Measurements from ENCODE around the gene MTIF3. TPM values are rescaled to one million over a fixed set of nuclear protein-coding genes. Genes with fewer than 3 reads are reported as not detected.

Gene MTIF3
- total RNA-seq, 2 experiments from 2014 or later: 45.7 to 67.6 TPM

DNA sequence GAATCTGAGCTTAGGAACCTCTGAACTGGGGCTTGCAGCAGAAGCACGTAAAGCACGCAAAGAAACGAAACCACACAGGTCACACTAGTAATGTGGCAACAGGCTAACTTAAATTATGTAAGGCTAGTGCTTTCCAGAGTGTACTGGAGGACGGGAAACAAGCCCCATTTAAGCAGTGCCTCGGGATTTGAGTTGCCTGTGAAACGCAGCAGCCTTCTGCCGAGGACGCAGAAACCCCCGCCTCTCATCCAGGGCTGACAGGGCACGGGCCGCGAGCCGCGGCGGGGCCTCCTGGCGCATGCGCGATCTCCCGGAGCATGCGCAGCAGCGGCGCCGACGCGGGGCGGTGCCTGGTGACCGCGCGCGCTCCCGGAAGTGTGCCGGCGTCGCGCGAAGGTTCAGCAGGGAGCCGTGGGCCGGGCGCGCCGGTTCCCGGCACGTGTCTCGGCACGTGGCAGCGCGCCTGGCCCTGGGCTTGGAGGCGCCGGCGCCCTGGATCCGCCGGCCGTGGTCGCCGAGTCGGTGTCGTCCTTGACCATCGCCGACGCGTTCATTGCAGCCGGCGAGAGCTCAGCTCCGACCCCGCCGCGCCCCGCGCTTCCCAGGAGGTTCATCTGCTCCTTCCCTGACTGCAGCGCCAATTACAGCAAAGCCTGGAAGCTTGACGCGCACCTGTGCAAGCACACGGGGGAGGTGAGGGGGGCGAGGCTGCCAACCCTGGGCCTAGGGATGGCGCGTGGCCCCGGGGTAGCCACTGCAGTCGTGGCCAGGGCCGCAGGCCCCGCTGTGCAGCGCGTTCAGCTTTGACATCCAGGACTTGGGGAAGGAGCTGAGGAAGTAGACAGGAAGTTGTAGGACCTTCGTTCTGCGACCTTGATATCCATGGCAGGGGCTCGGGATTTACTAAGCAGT is 25.9 kb downstream of the MTIF3 start, which contains the start of gene GTF3A:
TSS of gene GTF3A (plus strand) at position 374 of the 912 bp plus-strand sequence.
- Mint-ChIP-seq H3K4me3 (peak within 1 kb of the TSS; percentile 87), H3K36me3 (ENCODE audit: low read depth) (peaks cover 37% of the 10 kb centered on the region), H3K27ac (peak within 1 kb of the TSS; percentile 97), H3K4me1 (peaks cover 53% of the 10 kb centered on the region), H3K27me3 (no peaks in the 10 kb centered on the region), H3K9me3 (no peaks in the 10 kb centered on the region)
- DNase-seq: peak; percentile 85
- ChIA-PET CTCF (interaction anchor here (0.7 to 1.7 kb wide), 5 partner anchors 8 to 439 kb away, joined by 3 to 6 read pairs (median 3); no protein-coding TSS in a partner anchor), POLR2A (interaction anchor here (0.7 kb wide), 1 partner anchor 66 kb away, joined by 3 read pairs; no protein-coding TSS in a partner anchor)

GRCh38 chr13:27423333-27423732 is 27.0 kb downstream of the MTIF3 start:
- Mint-ChIP-seq H3K27me3 (no peaks in the 10 kb centered on the region), H3K27ac (peak overlapping the region; percentile 88), H3K36me3 (ENCODE audit: low read depth) (peaks cover 27% of the 10 kb centered on the region), H3K4me3 (no peak overlapping the region), H3K4me1 (peaks cover 45% of the 10 kb centered on the region), H3K9me3 (no peaks in the 10 kb centered on the region)
- DNase-seq: no peak
- ChIA-PET CTCF (no interaction called here), POLR2A (no interaction called here)

- CTCF ChIA-PET: interaction anchor here (0.6 to 1.5 kb wide), 2 partner anchors 10 to 32 kb away, joined by 5 read pairs; no protein-coding TSS in a partner anchor
- no peaks in the 10 kb centered on the region for H3K27me3 Mint-ChIP-seq
- no peak overlapping the region for H3K27ac Mint-ChIP-seq
- POLR2A ChIA-PET: no interaction called here
- H3K4me3 Mint-ChIP-seq: no peak overlapping the region
- no peak for DNase-seq
- H3K4me1 Mint-ChIP-seq: peaks cover 27% of the 10 kb centered on the region
- no peaks in the 10 kb centered on the region for H3K9me3 Mint-ChIP-seq
- peaks cover 9% of the 10 kb centered on the region for H3K36me3 Mint-ChIP-seq (ENCODE audit: low read depth)
Measured at GRCh38 chr13:27421101-27421871, 29.1 kb downstream of the MTIF3 start.

GRCh38 chr13:27419328-27419727 is 31.0 kb downstream of the MTIF3 start:
- Mint-ChIP-seq H3K27ac (no peak overlapping the region), H3K4me3 (no peak overlapping the region), H3K36me3 (ENCODE audit: low read depth) (no peaks in the 10 kb centered on the region), H3K9me3 (no peaks in the 10 kb centered on the region), H3K27me3 (peaks cover 5% of the 10 kb centered on the region), H3K4me1 (peaks cover 17% of the 10 kb centered on the region)
- POLR2A ChIA-PET: no interaction called here
- DNase-seq: no peak
- CTCF ChIA-PET: interaction anchor here (0.6 to 1.2 kb wide), 2 partner anchors 9 to 77 kb away, joined by 3 to 4 read pairs; no protein-coding TSS in a partner anchor

DNA sequence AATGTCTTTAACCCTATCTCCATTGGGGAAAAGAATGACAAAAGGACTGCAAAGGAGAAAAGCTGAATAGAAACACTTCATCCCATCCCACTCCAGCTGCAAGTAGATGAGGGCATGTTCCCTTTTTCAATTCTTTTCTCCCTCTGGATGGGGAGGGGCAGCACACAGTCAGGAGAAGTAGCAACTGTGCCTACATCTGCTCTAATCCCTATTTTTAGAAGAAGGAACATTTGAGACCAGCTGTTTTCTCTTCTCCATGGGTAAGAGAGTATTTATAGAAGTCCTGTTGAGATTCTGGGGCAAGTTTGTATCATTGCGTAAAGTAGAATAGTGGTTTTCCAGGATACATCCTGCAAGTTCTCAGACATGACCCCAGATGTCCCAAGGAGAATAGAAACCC is 35.2 kb downstream of the MTIF3 start:
- Mint-ChIP-seq H3K4me3 (no peak overlapping the region), H3K4me1 (no peaks in the 10 kb centered on the region), H3K27me3 (peaks cover 20% of the 10 kb centered on the region), H3K9me3 (no peaks in the 10 kb centered on the region), H3K27ac (no peak overlapping the region), H3K36me3 (ENCODE audit: low read depth) (no peaks in the 10 kb centered on the region)
- POLR2A ChIA-PET: interaction anchor here (0.5 kb wide), 1 partner anchor 380 kb away, joined by 3 read pairs; no protein-coding TSS in a partner anchor
- CTCF ChIA-PET: interaction anchor here (1.4 to 2.2 kb wide), 2 partner anchors 8 to 12 kb away, joined by 3 to 7 read pairs; no protein-coding TSS in a partner anchor
- DNase-seq: no peak

DNA sequence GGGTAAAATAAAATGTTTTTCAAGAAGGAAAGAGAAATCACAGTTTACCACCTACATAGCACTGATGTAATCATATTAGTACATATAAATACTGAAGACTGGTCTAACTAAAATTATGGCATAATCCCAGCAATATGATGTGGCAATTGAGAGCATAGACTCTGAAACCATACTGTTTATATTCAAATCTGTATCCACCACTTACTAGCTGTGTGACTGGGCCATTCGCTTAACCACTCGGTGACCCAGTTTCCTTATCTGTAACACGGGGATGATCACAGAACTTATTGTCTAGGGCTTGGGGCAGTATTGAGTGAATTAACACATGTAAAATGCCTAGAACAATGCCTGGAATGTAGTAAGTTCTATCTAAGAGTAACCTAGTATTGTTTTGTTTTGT is 39.0 kb downstream of the MTIF3 start:
- Mint-ChIP-seq H3K27me3 (peaks cover 34% of the 10 kb centered on the region), H3K9me3 (no peaks in the 10 kb centered on the region), H3K4me3 (no peak overlapping the region), H3K27ac (no peak overlapping the region), H3K4me1 (peaks cover 5% of the 10 kb centered on the region), H3K36me3 (ENCODE audit: low read depth) (no peaks in the 10 kb centered on the region)
- ChIA-PET POLR2A (no interaction called here), CTCF (interaction anchor here (1.5 kb wide), 1 partner anchor 11 kb away, joined by 5 read pairs; no protein-coding TSS in a partner anchor)
- DNase-seq: no peak

GRCh38 chr13:27409013-27409412 is 41.4 kb downstream of the MTIF3 start:
- DNase-seq: no peak
- H3K4me1 Mint-ChIP-seq: peaks cover 12% of the 10 kb centered on the region
- ChIA-PET POLR2A (no interaction called here), CTCF (interaction anchor here (1.3 kb wide), 1 partner anchor 10 kb away, joined by 4 read pairs; no protein-coding TSS in a partner anchor)
- no peak overlapping the region for H3K27ac Mint-ChIP-seq
- no peaks in the 10 kb centered on the region for H3K9me3 Mint-ChIP-seq
- peaks cover 28% of the 10 kb centered on the region for H3K27me3 Mint-ChIP-seq
- H3K36me3 Mint-ChIP-seq (ENCODE audit: low read depth): no peaks in the 10 kb centered on the region
- no peak overlapping the region for H3K4me3 Mint-ChIP-seq

DNA sequence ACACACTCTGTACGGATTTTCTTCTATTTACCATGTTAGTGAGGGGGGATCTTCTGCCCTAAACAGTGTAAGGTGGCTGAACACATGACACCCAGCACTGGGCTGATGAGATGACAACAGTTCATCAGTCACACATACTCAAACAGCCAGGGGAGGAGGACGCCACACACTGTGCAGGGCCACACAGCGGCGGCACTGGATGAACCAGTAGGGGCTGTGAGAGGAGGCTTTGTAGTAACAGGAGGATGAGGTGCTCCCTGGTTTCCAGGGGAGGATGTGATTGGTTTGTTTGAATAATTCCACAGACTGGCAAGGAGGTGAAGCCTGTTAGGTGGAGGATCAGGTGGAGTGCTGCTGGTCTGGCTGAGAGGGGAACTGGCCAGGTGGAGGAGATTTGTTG is 42.3 kb downstream of the MTIF3 start:
- H3K27me3 Mint-ChIP-seq: peaks cover 26% of the 10 kb centered on the region
- ChIA-PET POLR2A (no interaction called here), CTCF (no interaction called here)
- H3K4me1 Mint-ChIP-seq: peaks cover 12% of the 10 kb centered on the region
- no peak overlapping the region for H3K4me3 Mint-ChIP-seq
- no peaks in the 10 kb centered on the region for H3K36me3 Mint-ChIP-seq (ENCODE audit: low read depth)
- H3K27ac Mint-ChIP-seq: no peak overlapping the region
- no peaks in the 10 kb centered on the region for H3K9me3 Mint-ChIP-seq
- no peak for DNase-seq

- Mint-ChIP-seq H3K9me3 (no peaks in the 10 kb centered on the region), H3K27me3 (peaks cover 15% of the 10 kb centered on the region), H3K4me3 (no peak overlapping the region), H3K4me1 (peaks cover 12% of the 10 kb centered on the region), H3K27ac (peak overlapping the region; percentile 32), H3K36me3 (ENCODE audit: low read depth) (no peaks in the 10 kb centered on the region)
- ChIA-PET POLR2A (no interaction called here), CTCF (interaction anchor here (1.2 kb wide), 1 partner anchor 9 kb away, joined by 3 read pairs; no protein-coding TSS in a partner anchor)
- peak; percentile 54 for DNase-seq
Measured at GRCh38 chr13:27406178-27406939, 44.0 kb downstream of the MTIF3 start.

DNA sequence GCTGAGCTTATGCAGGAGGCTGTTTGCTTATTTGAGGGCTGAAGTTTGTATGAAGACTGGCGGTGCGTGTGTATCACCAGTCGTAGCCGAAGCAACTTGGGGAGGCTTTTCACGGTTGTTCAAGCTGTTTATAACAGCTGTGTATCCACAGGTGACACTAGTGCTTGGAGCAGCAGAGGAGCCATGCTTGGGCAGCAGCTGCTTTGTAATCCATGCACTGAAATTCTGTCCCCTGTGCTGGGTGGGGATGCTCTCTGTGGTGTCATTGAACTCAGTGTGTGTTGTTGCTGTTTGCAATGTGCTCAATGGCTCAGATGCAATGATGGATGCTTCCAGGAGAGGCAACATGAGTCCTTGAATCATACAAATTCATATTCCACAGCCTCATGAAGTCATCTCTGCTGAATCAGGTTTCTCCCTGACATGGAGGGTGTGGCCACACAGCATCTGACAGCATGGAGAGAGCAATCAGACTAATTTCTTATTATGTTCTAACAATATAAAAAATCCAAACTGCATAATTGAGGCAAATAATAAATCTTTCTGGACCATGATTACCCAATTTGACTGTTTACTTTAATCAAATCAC is 44.7 kb downstream of the MTIF3 start:
- no peak for DNase-seq
- Mint-ChIP-seq H3K4me3 (no peak overlapping the region), H3K27me3 (peaks cover 15% of the 10 kb centered on the region), H3K4me1 (peaks cover 16% of the 10 kb centered on the region), H3K27ac (no peak overlapping the region), H3K36me3 (ENCODE audit: low read depth) (no peaks in the 10 kb centered on the region), H3K9me3 (no peaks in the 10 kb centered on the region)
- ChIA-PET POLR2A (interaction anchor here (0.6 kb wide), 1 partner anchor 421 kb away, joined by 3 read pairs; no protein-coding TSS in a partner anchor), CTCF (no interaction called here)

GRCh38 chr13:27404680-27405079 is 45.7 kb downstream of the MTIF3 start:
- Mint-ChIP-seq H3K4me3 (no peak overlapping the region), H3K9me3 (no peaks in the 10 kb centered on the region), H3K27ac (no peak overlapping the region), H3K4me1 (peaks cover 16% of the 10 kb centered on the region), H3K27me3 (peaks cover 11% of the 10 kb centered on the region), H3K36me3 (ENCODE audit: low read depth) (no peaks in the 10 kb centered on the region)
- ChIA-PET CTCF (no interaction called here), POLR2A (no interaction called here)
- DNase-seq: no peak

Measured in activated CD4-positive, alpha-beta T cell treated with anti-CD3 and anti-CD28 coated beads, Interleukin-2, amount 10 ng/mL, durations not matched to agents 7 days and 5 days (primary cell).